Stimulated activated CD4-positive, alpha-beta T cell treated with anti-CD3 and anti-CD28 coated beads, Interleukin-4, amount 100 ng/mL, for 48 hours (primary cell): ENCODE data around the gene LRRC32.

Experiments used
- DNase-seq, 2 donors: peaks; one replicate each; pipeline ENCODE4 v3.0.0-alpha.2; 2020; ENCODE audit warnings: low read depth in 2 of 2

LRRC32 gene

DNA sequence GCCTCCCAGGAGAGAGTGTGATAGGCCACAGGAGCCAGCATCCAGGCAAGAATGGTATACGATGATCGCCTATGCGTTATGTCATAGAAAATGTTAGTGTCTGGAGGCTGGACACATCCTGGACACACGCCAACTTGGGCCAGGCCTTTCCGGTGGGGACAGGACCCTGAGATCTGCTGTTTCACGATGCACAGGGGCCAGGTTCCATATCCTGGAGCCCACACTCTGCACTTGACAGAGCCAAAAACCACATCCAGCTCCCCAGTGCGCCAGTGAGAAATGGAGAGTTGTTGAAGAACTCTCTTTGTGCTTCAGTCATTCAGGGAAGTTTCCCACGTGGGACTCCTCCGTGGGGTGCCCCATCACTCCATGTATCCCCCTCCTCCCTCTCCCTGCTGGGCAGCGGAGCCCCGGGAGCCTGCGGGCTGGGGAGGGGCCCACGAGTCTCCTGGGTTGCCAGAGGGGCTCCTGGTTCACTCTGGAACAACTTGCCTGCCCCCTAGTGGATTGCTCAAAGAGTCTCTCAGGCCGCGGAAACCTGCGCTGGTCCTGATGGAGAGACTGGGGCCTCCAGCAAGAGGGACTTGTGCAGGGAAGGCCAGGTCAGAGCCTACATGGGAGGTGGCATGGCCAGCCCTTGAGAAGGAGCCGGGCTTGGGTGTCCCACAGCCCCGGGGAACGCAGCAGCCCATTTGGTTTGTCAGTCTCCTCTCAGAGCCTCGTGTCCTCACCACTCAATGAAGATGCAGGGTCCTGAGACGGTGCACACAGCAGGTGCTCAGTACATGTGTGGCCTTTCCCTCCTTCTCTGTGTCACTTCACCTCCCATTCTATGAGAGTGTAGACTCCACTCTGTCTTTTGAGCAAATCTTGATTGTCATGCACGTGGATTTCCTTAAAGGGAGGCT is 10.2 kb upstream of the LRRC32 start:
- DNase-seq: peak; percentile 56

DNA sequence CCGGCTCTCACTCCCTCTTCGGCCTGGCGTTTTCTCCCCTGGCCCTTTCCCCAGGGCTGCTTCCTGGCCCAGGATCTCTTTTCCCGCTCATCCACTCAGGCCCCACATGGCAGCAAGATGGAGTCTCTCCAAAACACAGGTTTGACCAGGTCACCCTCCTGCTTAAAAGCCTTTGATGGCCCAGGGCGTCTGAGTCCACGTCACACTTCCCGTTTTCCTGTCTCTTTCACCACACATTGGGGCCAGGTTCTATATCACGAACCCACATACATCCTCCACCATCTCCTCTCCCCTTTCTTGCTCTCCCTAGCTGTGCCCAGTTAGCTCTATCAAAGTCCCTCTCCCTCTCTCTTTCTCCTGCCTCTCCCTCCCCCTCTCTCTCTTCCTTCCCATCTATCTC is 7.8 kb upstream of the LRRC32 start:
- DNase-seq: no peak

DNA sequence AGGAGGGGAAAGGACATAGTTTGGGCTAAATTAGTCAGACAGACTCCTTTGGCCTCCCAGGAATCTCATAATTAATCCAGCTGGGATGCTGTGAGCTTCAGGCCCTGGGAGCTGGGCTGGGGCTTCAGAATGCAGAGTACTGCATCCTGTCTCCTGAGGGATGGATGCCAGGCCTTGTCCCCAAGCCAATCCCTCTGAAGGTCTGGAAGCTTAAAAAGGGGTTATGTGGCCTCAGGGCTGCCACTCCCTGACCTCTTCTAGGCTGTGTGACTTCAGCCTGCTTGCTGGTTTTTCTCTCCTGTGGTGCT is 6.9 kb upstream of the LRRC32 start:
- DNase-seq: no peak

DNA sequence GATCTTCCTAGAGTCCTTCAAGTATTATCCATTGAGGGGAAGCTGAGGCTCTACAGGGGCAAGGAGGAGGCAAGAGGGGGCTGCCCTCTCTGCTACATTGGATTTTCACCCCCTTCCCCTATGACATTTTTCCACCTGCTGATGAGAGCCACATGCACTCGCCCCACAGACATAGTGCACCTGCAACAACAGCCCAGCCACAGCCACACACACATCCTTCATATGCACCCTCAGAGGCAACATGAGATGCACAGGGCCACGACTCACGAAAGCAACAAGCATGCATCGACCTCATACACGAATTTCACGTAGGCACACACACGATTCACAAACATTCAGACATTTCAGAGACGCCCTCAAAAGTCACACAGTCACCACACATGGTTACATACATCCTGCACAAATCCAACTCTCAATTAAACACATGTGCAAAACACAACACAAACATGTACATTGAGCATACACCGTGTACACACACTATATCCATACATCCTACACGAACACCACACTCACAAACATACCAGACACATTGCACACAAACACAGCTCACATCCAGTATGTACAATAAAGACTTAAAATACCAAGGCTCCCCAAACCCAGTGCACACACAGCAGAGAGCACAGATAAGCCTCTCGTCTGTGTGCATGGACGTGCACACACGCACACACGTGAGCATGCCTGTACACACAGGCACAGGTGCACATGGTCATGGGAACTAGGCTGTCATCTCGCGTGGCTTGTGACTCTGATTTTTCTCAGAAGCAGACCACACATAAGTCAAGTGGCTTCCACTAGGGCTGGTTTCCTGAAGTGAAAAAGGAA is 6.3 kb upstream of the LRRC32 start:
- no peak for DNase-seq

DNA sequence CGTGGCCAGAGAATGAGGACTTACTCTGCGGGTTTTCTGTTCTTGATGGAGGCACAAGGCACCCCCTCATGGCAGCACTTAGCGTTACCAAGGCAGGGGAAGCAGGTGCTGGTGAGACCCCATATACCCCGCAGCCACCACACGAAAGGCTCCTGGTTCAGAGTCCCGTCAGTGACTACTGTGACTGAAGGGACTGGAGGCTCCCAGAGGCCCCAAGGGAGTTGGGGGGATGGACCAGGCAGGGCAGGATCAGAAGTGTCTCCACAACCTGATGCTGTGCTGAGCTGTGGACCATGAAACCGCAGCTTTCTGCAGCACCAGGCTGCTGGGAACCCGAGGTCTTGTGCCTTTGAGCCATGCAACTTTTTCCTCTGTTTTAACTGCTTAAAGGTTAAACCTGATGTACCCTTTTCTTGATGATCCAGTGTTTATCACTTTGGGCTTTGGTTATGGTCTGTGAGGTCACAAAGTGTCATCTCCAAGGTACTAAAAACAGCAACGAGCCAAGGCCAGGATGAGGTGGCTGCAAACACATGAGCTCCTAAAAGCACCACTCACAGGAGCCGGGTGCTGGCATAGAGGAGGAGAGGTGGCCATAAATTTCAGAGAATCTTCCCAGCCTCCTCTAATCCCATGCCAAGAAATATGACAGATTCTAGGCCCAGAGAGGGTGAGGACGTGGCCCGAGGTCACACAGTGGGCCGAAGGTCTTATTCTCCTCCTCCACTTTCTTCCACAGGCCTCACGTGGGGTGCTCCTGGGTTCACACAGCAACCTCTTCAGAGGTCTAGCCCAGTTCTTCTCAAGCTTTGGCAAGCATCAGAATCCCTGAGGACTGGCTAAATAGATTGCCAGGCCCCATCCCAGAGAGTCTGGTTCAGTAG is 4.2 kb upstream of the LRRC32 start:
- DNase-seq: no peak

DNA sequence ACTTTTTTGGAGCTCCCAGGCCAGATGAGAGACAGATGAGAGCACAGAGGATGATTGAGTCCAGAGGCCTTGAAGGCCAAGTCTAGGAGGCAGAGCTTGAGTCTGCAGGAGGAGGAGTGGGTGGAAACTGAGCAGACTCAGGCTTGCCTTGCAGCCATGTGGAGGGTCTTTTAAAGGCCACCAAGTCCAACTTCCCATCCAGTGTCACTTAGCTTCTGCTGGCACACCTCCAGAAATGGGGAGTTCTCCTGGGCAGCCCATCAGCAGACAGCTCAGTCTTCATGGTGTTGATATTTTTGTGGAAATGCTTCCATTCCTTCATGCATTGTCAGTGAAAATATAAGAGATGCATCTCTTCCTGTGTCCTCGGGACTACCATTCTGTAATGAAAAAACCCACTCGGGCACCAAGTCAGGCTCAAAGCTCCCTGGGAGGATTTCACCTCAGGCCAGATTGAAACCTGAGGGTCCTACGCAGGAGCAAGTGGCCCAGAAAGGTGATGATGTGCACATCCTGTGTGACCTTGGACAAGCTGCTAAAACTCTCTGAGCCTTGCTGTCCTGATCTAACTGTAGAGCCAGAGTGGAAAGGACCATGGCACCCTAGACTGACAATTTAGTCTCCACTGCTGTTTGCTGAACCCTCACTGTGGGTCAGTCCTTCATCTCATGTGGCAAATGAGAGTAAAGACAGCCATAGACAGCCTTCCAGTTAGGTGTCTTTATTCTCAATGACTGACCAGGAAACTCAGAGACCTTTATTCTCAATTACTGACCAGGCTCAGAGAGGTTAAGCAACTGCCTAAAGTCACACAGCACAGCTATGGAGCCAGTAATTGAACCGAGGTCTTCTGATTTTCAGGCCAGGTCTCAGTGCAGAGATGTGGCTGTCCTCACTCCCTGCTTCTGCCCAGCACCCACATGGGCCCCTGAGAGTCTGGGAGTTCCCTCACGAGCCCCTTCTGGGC is 2.9 kb upstream of the LRRC32 start:
- DNase-seq: no peak

DNA sequence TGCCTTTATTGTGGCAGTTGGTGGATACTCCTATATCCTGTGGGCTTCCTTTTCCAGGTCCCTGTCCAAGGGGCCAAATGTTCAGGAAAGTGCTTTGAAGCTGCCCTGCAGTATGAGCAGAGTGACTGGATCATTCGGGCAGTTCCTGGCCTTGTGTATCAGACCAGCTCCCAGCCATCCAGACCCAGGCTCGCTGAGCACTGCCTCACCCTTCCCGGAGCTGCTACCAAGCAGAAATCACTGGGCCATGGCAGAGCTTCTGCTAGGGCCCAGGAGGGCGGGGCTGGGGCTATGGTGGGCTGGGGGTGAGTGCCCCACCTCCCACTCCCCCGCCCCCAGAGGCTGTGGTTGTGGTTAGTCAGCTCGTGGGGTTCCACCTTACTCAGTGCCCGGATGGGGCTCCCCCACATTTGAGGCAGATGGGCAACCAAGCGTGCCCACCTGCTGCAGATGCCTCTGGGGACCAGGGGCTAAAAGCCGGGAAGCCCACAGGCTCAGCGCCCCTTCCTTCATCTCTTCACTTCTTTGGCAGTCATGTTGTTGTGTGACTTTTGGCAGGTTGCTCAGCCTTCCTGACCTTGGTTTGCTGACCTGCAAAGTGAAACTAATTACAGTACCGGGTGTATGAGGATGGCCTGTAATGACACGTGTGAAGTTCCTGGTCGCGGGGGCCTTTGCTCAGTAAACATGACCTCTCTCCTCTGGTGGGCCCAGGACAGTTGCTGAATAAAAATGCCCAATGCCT is 2.1 kb upstream of the LRRC32 start:
- DNase-seq: no peak

DNA sequence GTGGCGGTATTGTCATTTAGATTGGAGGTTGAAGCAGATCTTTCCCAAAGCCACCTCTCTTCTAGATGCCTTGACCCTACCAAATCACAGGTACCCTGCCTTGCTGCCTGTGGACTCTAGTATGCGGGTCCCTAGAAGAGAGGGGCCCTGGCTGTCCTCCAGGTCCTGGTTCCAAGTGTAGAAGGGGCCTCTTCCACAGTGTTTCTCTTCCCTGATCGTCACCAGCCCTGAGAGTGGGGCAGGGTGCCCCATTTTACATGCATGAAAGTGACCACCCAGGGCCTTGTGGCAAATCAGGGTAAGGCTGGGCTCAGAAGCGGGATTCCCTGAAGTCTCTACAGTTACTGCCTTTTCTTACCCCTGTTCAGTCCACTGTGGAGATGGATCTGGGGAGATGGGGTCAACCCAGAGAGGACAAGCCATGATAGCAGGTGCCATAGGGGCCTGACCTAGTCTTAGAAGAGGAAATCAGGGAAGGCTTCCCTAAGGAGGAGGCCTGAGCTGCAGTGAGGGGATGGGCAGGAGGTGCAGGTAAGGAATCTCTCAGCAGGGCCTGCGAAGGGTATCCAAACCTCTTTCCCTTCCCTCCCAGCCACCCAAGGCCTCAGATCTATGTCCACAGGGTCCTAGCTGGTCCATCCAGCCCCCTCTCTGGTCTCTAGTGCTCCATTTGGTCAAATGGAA is 1.2 kb upstream of the LRRC32 start:
- DNase-seq: no peak

DNA sequence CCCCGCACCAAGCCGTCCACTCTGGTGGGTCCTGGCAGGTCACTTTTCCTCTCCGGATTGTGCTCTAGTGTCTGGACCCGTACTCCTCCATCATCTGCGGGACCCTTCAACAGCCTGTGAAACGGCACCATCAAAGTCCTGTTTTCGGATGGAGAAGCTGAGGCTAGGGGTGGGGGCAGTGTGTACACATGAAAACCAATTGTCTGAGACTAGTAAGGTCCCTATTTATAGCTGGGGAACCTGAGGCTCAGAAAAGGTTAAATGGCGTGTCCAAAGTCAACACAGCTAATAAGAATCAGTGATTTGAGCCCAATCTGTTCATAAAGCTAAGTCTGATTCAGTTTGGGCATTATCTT is 668 bp upstream of the LRRC32 start:
- DNase-seq: no peak

DNA sequence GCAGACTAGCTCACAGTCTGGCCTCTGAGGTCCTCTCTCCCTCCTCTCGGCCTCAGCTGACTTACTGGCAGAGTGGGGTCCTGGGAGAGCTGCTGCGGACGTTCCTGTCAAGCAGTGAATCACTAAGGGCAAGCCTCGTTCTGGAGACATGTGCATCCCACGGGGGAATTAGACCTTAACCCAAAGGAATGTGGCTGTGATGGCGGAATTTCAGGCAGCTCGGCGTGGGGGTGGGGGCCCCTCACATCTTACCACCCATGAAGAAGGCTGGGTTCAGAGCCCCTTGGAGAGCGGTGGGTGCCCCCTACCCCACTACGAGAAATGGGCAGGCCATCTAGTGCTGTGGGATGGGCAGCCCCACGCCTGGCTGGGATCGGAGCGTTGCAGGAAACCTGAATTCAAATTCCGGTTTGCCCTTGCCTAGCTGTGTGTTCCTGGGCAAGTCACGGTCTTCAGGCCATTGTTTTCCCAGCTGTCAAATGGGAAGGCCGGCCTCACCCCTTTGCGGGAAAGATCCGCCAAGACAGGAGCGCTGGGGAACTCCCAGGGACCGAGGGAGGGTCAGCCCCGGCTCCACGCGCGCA is 554 bp downstream of the LRRC32 start:
- DNase-seq: no peak

DNA sequence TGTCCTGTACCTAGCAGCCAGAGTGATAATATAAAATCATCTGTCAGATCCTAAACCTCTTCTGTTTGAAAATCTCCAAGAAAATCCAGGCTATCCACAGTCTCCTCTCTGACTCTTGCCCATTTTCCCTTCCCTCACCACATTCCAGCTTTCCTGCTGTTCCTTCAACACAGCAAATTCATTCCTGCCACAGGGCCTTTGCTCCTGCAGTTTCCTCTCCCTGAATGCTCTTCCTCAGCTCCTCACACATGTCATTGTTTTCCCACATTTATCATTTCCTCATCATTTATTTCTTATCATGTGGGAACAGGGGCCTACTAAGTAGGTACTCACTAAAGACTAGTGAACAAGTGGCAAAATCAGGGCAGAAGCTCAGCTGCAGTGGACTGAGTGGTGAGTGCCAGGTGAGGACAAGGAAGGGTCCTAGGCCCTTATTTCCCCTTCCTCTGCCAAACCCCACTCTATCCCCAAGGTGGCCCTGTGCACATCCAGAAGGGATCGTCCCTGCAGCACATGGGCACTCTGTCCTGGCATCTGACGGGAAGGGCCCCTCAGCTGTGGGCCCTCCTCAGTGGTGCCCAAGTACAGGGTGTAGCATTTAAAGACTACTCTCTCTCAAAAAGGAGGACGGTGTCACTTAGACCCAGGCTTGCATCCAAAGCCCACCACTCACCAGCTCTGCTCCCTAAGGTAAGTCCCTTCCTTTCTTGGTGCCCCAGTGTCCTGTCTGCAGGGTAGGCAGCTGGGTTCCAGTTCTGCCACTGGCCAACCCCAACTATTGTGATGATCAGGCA is 2.0 kb downstream of the LRRC32 start:
- DNase-seq: no peak

DNA sequence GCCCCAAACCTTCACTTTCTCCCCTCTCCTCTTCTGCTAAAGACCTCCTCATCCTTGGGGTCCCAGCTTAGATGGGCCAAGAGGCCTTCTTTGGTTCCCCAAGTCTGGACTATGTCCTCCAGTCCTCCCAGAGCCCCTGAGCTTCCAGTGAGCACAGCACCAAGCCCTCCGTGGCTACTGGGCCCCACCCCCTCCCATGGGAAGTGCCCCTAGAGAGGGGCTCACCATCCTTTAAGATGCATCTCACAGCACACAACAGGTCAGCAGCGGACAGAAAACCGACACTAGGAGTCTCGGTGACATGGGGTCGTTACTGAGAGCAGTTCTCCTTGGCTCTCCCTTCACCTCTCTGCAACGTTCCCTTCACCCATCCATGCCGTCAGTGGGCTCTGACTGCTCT is 2.7 kb downstream of the LRRC32 start:
- DNase-seq: no peak

DNA sequence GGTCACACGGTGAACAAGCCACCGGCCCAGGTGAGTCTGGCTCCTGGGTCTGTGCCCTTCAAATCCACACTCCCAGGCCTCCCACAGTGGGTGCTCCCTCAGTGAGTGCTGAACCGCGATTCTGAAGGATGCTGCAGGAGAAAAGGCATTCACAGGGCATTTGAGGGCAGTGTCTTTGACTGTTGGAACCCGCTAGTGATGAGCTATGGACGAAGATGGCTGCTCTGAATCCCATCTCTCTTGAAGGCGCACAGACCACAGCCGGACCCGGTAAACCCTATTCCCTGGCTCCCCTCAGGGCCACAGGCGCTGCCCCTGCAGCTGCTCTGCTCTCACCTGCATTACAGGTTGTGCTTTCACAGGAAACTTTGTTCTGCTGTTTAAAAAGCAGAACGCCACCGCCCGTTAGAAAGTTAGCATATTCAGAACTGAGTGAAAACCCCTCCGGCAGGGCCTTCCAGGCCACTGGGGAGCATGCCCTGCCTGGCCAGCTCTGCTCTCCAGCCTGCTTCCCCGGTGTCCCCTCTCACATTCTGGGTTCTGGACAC is 3.2 kb downstream of the LRRC32 start:
- no peak for DNase-seq

DNA sequence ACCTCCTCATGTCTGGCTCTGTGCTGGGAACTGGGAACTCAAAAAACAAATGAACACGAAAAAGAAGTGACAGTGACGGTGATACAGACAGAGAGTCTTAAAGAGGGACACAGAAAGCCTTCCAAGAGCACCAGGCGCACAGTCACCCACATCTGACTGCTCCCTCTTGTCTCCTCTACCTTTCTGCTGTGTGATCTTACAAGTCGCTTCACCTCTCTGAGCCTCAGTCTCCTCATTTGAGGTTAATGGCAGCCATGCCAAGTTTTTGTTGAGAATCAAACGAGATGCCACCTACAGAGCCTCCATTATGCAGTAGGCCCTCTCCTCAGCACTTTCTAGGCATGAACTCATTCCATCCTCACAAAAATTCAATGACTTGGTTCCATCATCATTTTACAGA is 3.7 kb downstream of the LRRC32 start:
- DNase-seq: no peak

DNA sequence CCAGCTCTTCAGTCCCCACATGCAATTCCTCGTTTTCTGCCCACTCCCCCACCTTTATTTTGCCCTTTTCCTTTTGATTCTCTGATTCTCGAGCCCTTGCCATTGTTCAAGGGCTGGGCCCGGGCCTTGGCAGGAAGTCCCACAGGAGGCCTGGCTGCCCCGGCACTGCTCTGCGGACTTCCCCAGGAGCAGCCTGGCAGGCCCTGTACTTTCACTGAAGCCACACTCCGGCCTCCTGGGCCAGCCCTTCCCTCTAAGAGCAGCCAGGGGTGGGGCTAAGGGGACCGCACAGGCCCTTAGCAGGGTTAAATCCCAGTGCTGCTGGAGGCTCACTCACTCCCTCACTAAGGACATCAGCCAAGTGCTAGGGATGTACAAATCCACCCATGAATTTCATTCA is 4.1 kb downstream of the LRRC32 start:
- no peak for DNase-seq

DNA sequence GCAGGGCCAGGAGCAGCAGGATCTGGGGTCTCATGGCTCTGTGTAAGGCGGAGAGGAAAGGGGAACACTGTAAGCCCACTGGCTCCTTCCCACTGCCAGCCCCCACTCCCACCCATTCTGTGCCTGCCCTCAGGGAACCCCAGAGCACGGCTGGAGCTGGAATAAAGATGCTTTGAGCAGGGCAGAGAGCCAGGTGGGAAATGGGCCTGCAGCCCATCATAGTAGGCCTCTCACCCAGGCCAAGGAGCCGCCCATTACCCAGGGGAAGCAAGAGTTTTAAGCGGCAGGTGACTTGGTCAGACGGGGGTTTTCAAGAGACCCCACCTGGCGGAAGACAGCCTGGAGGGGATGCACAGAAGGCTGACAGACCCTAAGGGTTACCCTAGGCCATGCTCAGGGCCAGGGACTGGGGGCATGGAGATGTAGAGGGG is 4.6 kb downstream of the LRRC32 start:
- no peak for DNase-seq

DNA sequence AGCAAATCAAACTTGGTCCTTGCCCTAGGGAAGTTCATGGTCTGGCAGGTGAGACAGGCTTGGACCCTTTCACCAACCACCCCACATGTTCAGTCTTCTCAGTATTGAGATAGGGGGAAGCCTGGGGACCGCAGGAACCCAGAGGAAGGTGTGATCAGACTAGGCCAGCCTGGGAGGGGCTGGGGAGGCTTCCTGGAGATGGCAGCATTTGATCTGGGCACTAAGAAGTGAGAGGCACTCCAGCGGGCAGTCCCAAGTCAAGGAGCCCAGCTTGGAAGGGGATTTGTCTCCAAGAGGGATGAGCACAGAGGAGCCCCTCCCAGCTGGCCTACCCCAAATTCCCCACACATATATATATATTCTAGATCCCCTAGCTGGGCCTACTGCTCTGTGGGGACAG is 5.4 kb downstream of the LRRC32 start:
- DNase-seq: no peak

DNA sequence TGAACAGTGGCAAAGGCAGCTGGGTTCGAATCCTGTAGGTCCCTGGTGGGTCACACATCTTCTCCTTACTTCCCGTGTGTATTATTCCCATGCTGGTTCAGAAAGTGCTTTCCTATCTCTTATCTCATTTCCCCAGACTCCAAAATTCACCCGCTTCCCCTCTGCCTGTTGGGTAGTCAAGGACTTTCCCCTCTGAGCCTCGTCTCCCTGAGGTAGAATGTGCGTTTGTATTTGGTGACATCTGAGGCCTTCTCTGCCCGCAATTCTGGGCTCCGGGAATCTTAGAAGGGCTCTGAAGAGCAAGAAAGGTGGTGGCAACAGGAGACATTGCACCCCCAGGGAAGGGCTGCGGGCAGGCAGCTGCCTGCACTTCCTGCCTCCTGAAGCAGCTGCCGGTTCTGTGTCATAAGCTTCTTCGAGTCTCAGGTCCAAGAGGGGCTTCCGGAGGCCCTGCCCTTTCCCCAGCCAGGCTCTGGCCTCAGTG is 5.9 kb downstream of the LRRC32 start:
- no peak for DNase-seq
